Heart left ventricle (tissue), 16 donors: ENCODE measurements around the gene LPP. TPM values are rescaled to one million over a fixed set of nuclear protein-coding genes. Genes with fewer than 3 reads are reported as not detected.

ENCODE experiments used
- ATAC-seq, 4 donors: fragments of 200-7000 bp; cut with Tn5 transposase; one replicate each; pipeline ENCODE4 v1.9.1; 2020 to 2022; ENCODE audit warnings: moderate library complexity in 4 of 4, mild to moderate bottlenecking in 3 of 4, moderate number of reproducible peaks in 1 of 4
- DNase-seq, 5 donors: peaks; one replicate each; pipeline ENCODE4 v3.0.0-alpha.2; 2020
- H3K27ac ChIP-seq, 12 donors: fragments of 200-600 bp; sonication (generic) in 4 of 12; one replicate each; pipeline versions ENCODE4 v1.5.0 to v1.8.0; 2016 to 2022; ENCODE audit warnings: mild to moderate bottlenecking in 2 of 12
- H3K27me3 ChIP-seq, 9 donors: fragments of 200-600 bp; sonication (generic) in 2 of 9; one replicate each; pipeline versions ENCODE4 v1.5.1 to v1.8.0; 2016 to 2022; ENCODE audit warnings: mild to moderate bottlenecking in 3 of 9
- H3K36me3 ChIP-seq, 9 donors: fragments of 200-600 bp; sonication (generic) in 2 of 9; one replicate each; pipeline versions ENCODE4 v1.5.0 to v1.8.0; 2018 to 2022; ENCODE audit warnings: mild to moderate bottlenecking in 2 of 9
- H3K4me1 ChIP-seq, 12 donors: fragments of 200-600 bp; sonication (generic) in 4 of 12; one replicate each; pipeline versions ENCODE4 v1.5.0 to v1.8.0; 2016 to 2022; ENCODE audit warnings: mild to moderate bottlenecking in 3 of 12
- H3K4me3 ChIP-seq, 12 donors: fragments of 200-600 bp; sonication (generic) in 4 of 12; one replicate each; pipeline versions ENCODE4 v1.5.0 to v1.8.0; 2017 to 2022; ENCODE audit warnings: mild to moderate bottlenecking in 9 of 12, moderate library complexity in 4 of 12
- H3K9me3 ChIP-seq, 12 donors: fragments of 200-600 bp; sonication (generic) in 4 of 12; one replicate each; pipeline versions ENCODE4 v1.5.0 to v1.8.0; 2016 to 2022; ENCODE audit warnings: mild to moderate bottlenecking in 1 of 12
- CTCF ChIP-seq, 12 donors: fragments of 200-600 bp; sonication (generic) in 4 of 12; IDR thresholded peaks; one replicate each; pipeline versions ENCODE4 v1.5.0 to v1.8.0; 2018 to 2022; ENCODE audit warnings: antibody characterized with exemption in 12 of 12, mild to moderate bottlenecking in 5 of 12
- POLR2A ChIP-seq, 2 donors: fragments of 450-650 bp; IDR thresholded peaks; one replicate each; pipeline ENCODE4 v1.6.1; 2017; ENCODE audit warnings: antibody characterized with exemption in 2 of 2, mild to moderate bottlenecking in 2 of 2, moderate library complexity in 2 of 2
- WGBS, 4 donors: extraction: QIAGEN DNeasy Blood & Tissue Kit in 2 of 4; methylation state at CpG; one replicate each; pipeline versions ENCODE4 v1.1.5 to v1.1.7; 2013 to 2018; 5-methylcytosine and 5-hydroxymethylcytosine counted together
- intact Hi-C, 10 donors: fragments of 100-400 bp; cut with DNase I; formaldehyde crosslinking; loops; one replicate each; pipeline versions ENCODE4 v1.11.1 to v1.14.2; 2022
- polyA plus RNA-seq, 2 donors: library from polyadenylated mRNA; stranded (reverse); fragments of 200-250 nt; gene quantifications; one replicate each; pipeline ENCODE4 v1.2.3, GENCODE V29; 2013
- total RNA-seq, 9 donors: library from RNA; depleted of rRNA in 2 of 9; stranded (reverse); fragments of >200 nt in 2 of 9; fragmentation: NEBNext Ultra II Directional in 3 of 9; extraction: Animal tissue kit (Norgen Biotek cat#: 25700) in 3 of 9; gene quantifications; one replicate each; pipeline versions ENCODE4 v1.1.0 to v1.2.4, GENCODE V29; 2016 to 2023
- donor health status: ischemic (EF 13 %, LVEDD 7.1; RV severe dilation, severe dysfunction).
- donor health status: healthy with polysubstance abuse.
- donor health status: DM: no; HTN: yes; CAD: no.
- donor health status: DM: no; HTN: no; CAD: no.
- donor health status: ischemic (EF 25% LVEDD 6.9; RV normal size, moderate dysfunction).
- donor health status: ischemic (EF 25% LVEDD 5.7; RV mildly dilated, moderate dysfunction).
- donor health status: healthy.
- donor health status: DM: yes; HTN: yes; CAD: no.
- donor health status: ischemic (EF 35%, LVEDD 5.7; RV mildly dilated, moderate dysfunction).
- donor health status: nonischemic (EF 11% LVEDD 7.7; RV severe dilation, severe dysfunction).
- donor health status: DM: yes; HTN: yes; CAD: no.
- donor health status: PGD.
- donor health status: ischemic (EF 29% LVEDD 5.4; RV normal size, mild dysfunction).
- donor health status: nonischemic (EF 23%, LVEDD 6.1; RV moderate dilation, normal function).

LPP gene
- total and polyA plus RNA-seq, 11 donors: 9.2 to 178 (median 100) TPM

DNA sequence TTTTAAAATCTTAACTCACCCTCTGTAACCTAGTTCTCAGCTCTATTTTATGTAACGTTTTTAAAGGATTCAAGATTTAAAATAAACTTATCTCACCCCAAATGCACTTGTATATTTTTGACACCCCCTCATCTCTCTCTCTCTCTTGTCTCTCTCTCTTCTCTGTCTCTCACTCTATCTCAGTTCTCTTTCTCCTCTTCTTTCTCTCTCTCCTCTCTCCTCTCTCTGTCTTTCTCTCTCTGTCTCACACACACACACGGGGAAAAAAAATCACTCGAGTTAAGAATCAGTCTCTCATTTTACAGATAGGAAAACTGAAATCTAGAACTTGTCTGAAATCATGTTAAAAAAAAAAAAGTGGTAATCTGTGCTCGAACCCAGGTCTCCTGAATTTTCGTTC, 108.5 kb downstream of the LPP start:
- intact Hi-C loops: loop anchor here in 9 of 10 donors (5.0 to 10.0 kb wide), 11 partner anchors 40 to 692 kb away; partner anchors contain the start of genes BCL6 (in 5 of the 9) and LPP (in 4 of the 9)
- no peak for ATAC-seq
- no peak overlapping the region for H3K4me3 ChIP-seq
- H3K27me3 ChIP-seq: no peaks in the 10 kb centered on the region
- H3K4me1 ChIP-seq: peaks cover 2 to 94% (median 64%) of the 10 kb centered on the region in 12 donors
- H3K27ac ChIP-seq: peak overlapping the region; percentile 74 to 96 (median 89)
- H3K36me3 ChIP-seq: no peaks in the 10 kb centered on the region
- 35 to 47% (median 45%) methylated on average over 5 of the region's 5 CpGs for WGBS, 4 donors
- H3K9me3 ChIP-seq: no peaks in the 10 kb centered on the region
- TF ChIP-seq POLR2A (IDR thresholded peaks at IDR 0.05) (no peak), CTCF (IDR thresholded peaks at IDR 0.05) (no peak)
- DNase-seq: no peak

- Histone ChIP-seq H3K36me3 (no peaks in the 10 kb centered on the region), H3K27ac (peak overlapping the region; percentile 74 to 96 (median 89)), H3K9me3 (no peaks in the 10 kb centered on the region), H3K27me3 (no peaks in the 10 kb centered on the region), H3K4me1 (peaks cover 2 to 94% (median 64%) of the 10 kb centered on the region in 12 donors), H3K4me3 (no peak overlapping the region)
- 61 to 68% (median 66%) methylated on average over 8 of the region's 8 CpGs for WGBS, 4 donors
- intact Hi-C loops: loop anchor here in 9 of 10 donors (5.0 to 10.0 kb wide), 11 partner anchors 41 to 692 kb away; partner anchors contain the start of genes BCL6 (in 5 of the 9) and LPP (in 4 of the 9)
- TF ChIP-seq POLR2A (IDR thresholded peaks at IDR 0.05) (no peak), CTCF (IDR thresholded peaks at IDR 0.05) (peak in 1 of 12 donors; percentile 7)
- DNase-seq (peak in 4 of 5 donors; percentile 47 to 60 (median 50)), ATAC-seq (peak; percentile 79 to 88 (median 86))
Observed at GRCh38 chr3:188262913-188263683, 109.1 kb downstream of the LPP start.

DNA sequence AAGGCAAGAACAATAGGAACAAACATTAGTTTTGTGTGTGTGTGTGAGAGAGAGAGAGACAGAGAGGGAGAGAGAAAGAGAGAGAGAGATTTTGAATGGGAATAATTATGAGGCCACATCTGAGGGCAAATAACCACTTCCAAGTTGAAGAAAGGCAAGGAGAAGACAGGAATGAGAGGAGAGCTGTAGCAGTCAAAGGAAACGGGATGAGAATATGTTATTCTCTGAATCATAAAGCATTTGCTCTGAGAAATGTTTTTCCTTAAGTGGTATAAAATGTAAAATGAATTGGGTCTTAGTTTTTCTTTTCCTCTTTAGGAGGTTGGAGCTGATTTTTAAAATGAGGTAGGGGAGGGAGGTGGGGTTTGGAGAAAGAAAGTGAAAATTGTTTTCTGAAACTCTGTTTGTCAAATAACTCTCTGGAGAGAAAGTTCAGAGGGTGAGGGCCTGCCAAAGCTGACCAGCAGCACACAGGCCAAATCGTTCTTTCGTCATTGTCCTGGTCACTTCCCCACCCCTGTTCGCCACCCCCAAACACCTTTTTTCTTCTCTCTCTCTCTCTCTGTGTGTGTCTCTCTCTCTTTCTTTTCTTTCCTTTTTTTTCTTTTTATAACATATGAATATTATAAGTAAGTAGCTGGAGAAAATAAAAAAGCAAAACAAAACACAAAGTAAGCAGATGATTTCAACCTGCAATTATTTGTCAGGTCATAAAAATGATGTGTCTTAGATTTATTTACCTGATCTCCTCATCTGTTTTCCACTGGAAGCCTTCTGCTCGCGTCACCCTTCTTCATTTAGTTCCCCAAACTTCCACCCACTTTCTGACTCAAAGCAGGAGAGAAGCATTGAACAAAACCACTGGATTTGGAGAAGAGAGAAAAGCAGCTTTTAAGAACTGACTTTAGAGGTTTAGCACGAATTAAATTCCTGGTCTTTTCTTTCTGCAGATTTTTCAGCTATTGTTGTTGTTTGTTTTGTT, 110.6 kb downstream of the LPP start:
- ATAC-seq (no peak), DNase-seq (peak in 2 of 5 donors; percentile 38 to 55)
- H3K9me3 ChIP-seq: no peaks in the 10 kb centered on the region
- WGBS, 4 donors: 44 to 61% (median 56%) methylated on average over 7 of the region's 7 CpGs
- peaks cover 2 to 93% (median 65%) of the 10 kb centered on the region in 12 donors for H3K4me1 ChIP-seq
- no peaks in the 10 kb centered on the region for H3K27me3 ChIP-seq
- intact Hi-C loops: loop anchor here in 9 of 10 donors (2.0 to 10.0 kb wide), 13 partner anchors 42 to 690 kb away; partner anchors contain the start of genes BCL6 (in 6 of the 9) and LPP (in 4 of the 9)
- TF ChIP-seq CTCF (IDR thresholded peaks at IDR 0.05): no peak
- no peak for TF ChIP-seq POLR2A (IDR thresholded peaks at IDR 0.05)
- peak overlapping the region in 1 of 12 donors; percentile 0 for H3K4me3 ChIP-seq
- H3K36me3 ChIP-seq: no peaks in the 10 kb centered on the region
- H3K27ac ChIP-seq: peak overlapping the region; percentile 74 to 96 (median 89)
